Smooth muscle cell (in vitro differentiated cells): ENCODE measurements around the gene EME1. TPM values are rescaled to one million over a fixed set of nuclear protein-coding genes. Genes with fewer than 3 reads are reported as not detected.

Source experiments
- DNase-seq: peaks from one replicate; lab custom pipeline; 2025; ENCODE audit not compliant: unreplicated experiment; lab: John Stamatoyannopoulos, UW
- H2AFZ ChIP-seq: fragments of 200-600 bp; sonication (generic); 2 replicates; pipeline ENCODE4 v1.6.0; 2016; ENCODE audit warnings: antibody characterized with exemption, low read depth, mild to moderate bottlenecking
- H3F3A ChIP-seq: fragments of 200-600 bp; sonication (generic); 2 replicates; pipeline ENCODE4 v1.6.0; 2017; ENCODE audit warnings: antibody characterized with exemption, low read depth
- H3K27ac ChIP-seq: fragments of 200-600 bp; sonication (generic); 2 replicates; pipeline ENCODE4 v1.5.1; 2016; ENCODE audit warnings: low read depth, mild to moderate bottlenecking
- H3K27me3 ChIP-seq: fragments of 200-600 bp; sonication (generic); 2 replicates; pipeline ENCODE4 v1.6.1; 2016; ENCODE audit warnings: low read depth, mild to moderate bottlenecking
- H3K36me3 ChIP-seq: fragments of 200-600 bp; sonication (generic); 2 replicates; pipeline ENCODE4 v1.5.1; 2016; ENCODE audit warnings: low read depth
- H3K4me1 ChIP-seq: fragments of 200-600 bp; sonication (generic); 2 replicates; pipeline ENCODE4 v1.5.1; 2016; ENCODE audit warnings: low read depth
- H3K4me2 ChIP-seq: fragments of 200-600 bp; sonication (generic); 2 replicates; pipeline ENCODE4 v1.6.0; 2016; ENCODE audit warnings: mild to moderate bottlenecking
- H3K4me3 ChIP-seq: fragments of 200-600 bp; sonication (generic); 2 replicates; pipeline ENCODE4 v1.5.1; 2016; ENCODE audit warnings: mild to moderate bottlenecking
- H3K79me2 ChIP-seq: fragments of 200-600 bp; sonication (generic); 2 replicates; pipeline ENCODE4 v1.6.0; 2016; ENCODE audit warnings: low read depth, mild to moderate bottlenecking
- H3K9ac ChIP-seq: fragments of 200-600 bp; sonication (generic); 2 replicates; pipeline ENCODE4 v1.6.0; 2016; ENCODE audit warnings: low read depth
- H3K9me3 ChIP-seq: fragments of 200-600 bp; sonication (generic); replicated peaks from 2 replicates; pipeline ENCODE4 v1.5.1; 2016; ENCODE audit warnings: low read depth
- H4K20me1 ChIP-seq: fragments of 200-600 bp; sonication (generic); 2 replicates; pipeline ENCODE4 v1.6.0; 2016; ENCODE audit warnings: low read depth
- WGBS: methylation state at CpG from one replicate; pipeline ENCODE4 v1.1.7; 2016; ENCODE audit warnings: low lambda C conversion rate; 5-methylcytosine and 5-hydroxymethylcytosine counted together
- polyA plus RNA-seq: library from polyadenylated mRNA; unstranded; fragments of >200 nt; fragmentation: Nextera tagmentation; extraction: Ambion mirVana; gene quantifications from 2 replicates; pipeline ENCODE4 v1.2.1, GENCODE V29; 2016
- total RNA-seq: library from RNA; depleted of rRNA; stranded (reverse); fragments of >200 nt; gene quantifications from 2 replicates; pipeline ENCODE4 v1.2.3, GENCODE V29; 2014
- TF ChIP-seq, protein P1 (sequence below): fragments of 200-600 bp; sonication (generic); IDR thresholded peaks from 2 replicates; pipeline ENCODE4 v1.5.1; 2017; ENCODE audit warnings: borderline replicate concordance, mild to moderate bottlenecking, antibody characterized with exemption; ENCODE audit not compliant: insufficient read depth, poor library complexity, severe bottlenecking

EME1 gene
- total and polyA plus RNA-seq, 2 experiments from 2014 or later, result 8.2 to 9.6 TPM

DNA sequence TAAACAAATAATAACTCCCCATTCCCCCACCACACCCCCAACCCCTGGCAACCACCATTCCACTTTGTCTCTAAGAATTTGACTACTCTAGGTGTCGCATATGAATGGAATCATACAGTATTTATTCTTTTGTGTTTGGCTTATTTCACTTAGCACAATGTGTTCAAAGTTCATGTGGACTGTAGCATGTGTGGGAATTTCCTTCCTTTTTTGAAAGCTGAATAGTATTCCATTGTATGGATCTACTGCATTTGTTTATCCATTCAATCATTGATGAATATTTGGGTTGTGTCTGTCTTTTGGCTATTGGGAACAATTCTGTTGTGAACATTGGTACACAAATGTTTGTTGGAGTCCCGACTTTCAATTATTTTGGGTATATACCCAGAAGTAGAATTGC is 49.7 kb downstream of the EME1 start:
- H3K4me2 ChIP-seq, result no peak overlapping the region
- no peak overlapping the region for H3K9ac ChIP-seq
- no peaks in the 10 kb centered on the region for H3K27me3 ChIP-seq
- H2AFZ ChIP-seq, result no peak overlapping the region
- no peaks in the 10 kb centered on the region for H3K79me2 ChIP-seq
- H3K4me1 ChIP-seq, result peaks cover 13% of the 10 kb centered on the region
- no peak overlapping the region for H3K4me3 ChIP-seq
- no peak for DNase-seq
- H3K27ac ChIP-seq, result no peak overlapping the region
- H3K36me3 ChIP-seq, result no peaks in the 10 kb centered on the region
- H3K9me3 ChIP-seq, result no peaks in the 10 kb centered on the region
- WGBS, result 97% methylated on average over 2 of the region's 2 CpGs
- H4K20me1 ChIP-seq, result no peaks in the 10 kb centered on the region
- H3F3A ChIP-seq, result peaks cover 11% of the 10 kb centered on the region
- TF ChIP-seq, protein P1, sequence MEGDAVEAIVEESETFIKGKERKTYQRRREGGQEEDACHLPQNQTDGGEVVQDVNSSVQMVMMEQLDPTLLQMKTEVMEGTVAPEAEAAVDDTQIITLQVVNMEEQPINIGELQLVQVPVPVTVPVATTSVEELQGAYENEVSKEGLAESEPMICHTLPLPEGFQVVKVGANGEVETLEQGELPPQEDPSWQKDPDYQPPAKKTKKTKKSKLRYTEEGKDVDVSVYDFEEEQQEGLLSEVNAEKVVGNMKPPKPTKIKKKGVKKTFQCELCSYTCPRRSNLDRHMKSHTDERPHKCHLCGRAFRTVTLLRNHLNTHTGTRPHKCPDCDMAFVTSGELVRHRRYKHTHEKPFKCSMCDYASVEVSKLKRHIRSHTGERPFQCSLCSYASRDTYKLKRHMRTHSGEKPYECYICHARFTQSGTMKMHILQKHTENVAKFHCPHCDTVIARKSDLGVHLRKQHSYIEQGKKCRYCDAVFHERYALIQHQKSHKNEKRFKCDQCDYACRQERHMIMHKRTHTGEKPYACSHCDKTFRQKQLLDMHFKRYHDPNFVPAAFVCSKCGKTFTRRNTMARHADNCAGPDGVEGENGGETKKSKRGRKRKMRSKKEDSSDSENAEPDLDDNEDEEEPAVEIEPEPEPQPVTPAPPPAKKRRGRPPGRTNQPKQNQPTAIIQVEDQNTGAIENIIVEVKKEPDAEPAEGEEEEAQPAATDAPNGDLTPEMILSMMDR, result no peak

DNA sequence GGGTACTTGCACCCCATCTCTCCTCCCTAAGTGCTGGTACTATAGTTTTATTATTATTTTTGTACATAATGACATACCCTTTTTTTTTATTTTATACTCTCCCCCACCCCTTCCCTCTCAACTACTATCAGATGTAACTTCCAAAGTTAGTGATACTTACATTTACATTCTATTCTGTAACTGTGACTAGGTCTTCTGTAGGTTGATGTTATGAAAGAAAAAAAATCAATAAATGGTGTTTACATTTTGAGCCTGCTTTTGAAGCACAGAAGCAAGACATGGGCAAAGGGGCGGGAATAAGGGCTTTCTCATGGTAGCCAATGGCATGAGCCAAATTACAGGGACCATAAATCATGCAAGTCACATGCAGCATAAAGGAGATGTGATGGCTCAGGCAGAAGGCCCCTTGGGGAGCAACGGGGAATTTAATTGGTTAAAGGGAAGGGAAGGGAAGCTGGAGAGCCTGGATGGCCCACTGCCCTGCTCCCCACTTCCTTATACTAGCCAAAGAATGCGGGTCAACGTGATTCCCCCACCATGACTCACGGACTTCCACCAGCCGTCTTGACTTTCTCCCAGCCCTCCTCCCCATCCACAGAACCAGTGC is 50.6 kb downstream of the EME1 start:
- H2AFZ ChIP-seq, result no peak overlapping the region
- H3K27ac ChIP-seq, result peak overlapping the region; percentile 47
- H3K9me3 ChIP-seq, result no peaks in the 10 kb centered on the region
- H3K4me2 ChIP-seq, result peak overlapping the region; percentile 46
- peaks cover 11% of the 10 kb centered on the region for H3F3A ChIP-seq
- H3K36me3 ChIP-seq, result no peaks in the 10 kb centered on the region
- peaks cover 13% of the 10 kb centered on the region for H3K4me1 ChIP-seq
- 38% methylated on average over 6 of the region's 6 CpGs for WGBS
- no peaks in the 10 kb centered on the region for H4K20me1 ChIP-seq
- no peaks in the 10 kb centered on the region for H3K27me3 ChIP-seq
- DNase-seq, result no peak
- H3K9ac ChIP-seq, result no peak overlapping the region
- H3K79me2 ChIP-seq, result no peaks in the 10 kb centered on the region
- H3K4me3 ChIP-seq, result no peak overlapping the region
- TF ChIP-seq, protein P1, result no peak

DNA sequence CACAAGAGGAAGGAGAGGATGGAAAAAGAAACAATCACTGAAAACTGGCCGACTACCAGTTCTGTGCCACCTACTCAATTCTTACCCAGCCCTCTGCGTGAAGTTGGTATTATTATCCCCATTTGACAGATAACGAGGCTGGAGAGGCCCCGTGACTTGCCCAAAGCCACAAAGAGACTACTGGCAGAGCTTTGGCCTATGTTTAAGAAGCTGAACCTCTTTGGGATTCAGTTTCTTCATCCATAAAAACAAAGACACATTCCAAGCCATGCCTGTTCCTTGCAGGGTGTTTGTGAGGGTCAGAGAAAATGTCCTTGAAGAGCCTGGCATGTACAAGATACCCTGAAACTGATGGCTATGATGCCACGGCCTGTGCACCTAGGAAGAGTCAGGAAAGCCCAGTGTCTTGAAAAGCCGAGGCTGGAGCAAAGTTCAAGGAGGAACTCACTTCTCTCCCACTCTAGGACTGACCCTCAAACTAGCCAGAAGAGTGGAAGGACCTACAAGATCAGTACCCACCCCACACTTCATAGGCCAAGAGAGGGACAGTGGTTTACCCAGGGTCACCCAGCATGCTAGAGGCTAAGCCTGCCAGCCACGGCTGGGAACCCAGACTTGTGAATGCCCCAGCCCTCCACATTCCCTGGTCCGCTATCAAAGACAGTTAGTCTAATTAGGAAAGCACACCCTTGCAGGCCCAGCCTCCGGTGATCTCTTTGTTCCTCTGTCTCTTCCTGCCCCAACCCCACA is 51.4 kb downstream of the EME1 start:
- H3K27me3 ChIP-seq, result no peaks in the 10 kb centered on the region
- peak overlapping the region; percentile 33 for H2AFZ ChIP-seq
- no peaks in the 10 kb centered on the region for H3K36me3 ChIP-seq
- no peak overlapping the region for H3K9ac ChIP-seq
- H3F3A ChIP-seq, result peaks cover 11% of the 10 kb centered on the region
- 61% methylated on average over 9 of the region's 9 CpGs for WGBS
- H3K79me2 ChIP-seq, result no peaks in the 10 kb centered on the region
- H4K20me1 ChIP-seq, result no peaks in the 10 kb centered on the region
- peaks cover 13% of the 10 kb centered on the region for H3K4me1 ChIP-seq
- peak overlapping the region; percentile 46 for H3K4me2 ChIP-seq
- no peak for DNase-seq
- TF ChIP-seq, protein P1, result no peak
- no peaks in the 10 kb centered on the region for H3K9me3 ChIP-seq
- no peak overlapping the region for H3K4me3 ChIP-seq
- peak overlapping the region; percentile 47 for H3K27ac ChIP-seq
